ENCODE measurements around the gene PRKCH. TPM values are rescaled to one million over a fixed set of nuclear protein-coding genes. Genes with fewer than 3 reads are reported as not detected.
A peak's percentile ranks its signal among the peaks of the same experiment; 100 is the strongest.

The PRKCH gene
- total RNA-seq, 1 donor from 2014 or later: 43.0 TPM

GRCh38 chr14:61557854-61558253, 236.5 kb downstream of the PRKCH start:
- DNase-seq (ENCODE audit: extremely low spot score in 2 of 2): no peak
- Histone ChIP-seq H3K27me3 (no peaks in the 10 kb centered on the region), H3K27ac (no peak overlapping the region), H3K9me3 (no peaks in the 10 kb centered on the region), H3K4me3 (no peak overlapping the region), H3K4me1 (peaks cover 63% of the 10 kb centered on the region), H3K36me3 (no peaks in the 10 kb centered on the region)
- intact Hi-C loops (cut with DNase I): no loop called here
- TF ChIP-seq POLR2A (IDR thresholded peaks at IDR 0.05): no peak
- TF ChIP-seq CTCF (IDR thresholded peaks at IDR 0.05): no peak
- no peak for TF ChIP-seq POLR2AphosphoS5 (IDR thresholded peaks at IDR 0.05; ENCODE audit: insufficient read depth in 1 of 2, low read depth in 1 of 2)

GRCh38 chr14:61558271-61558670, 236.9 kb downstream of the PRKCH start:
- no peak overlapping the region for H3K27ac ChIP-seq
- H3K9me3 ChIP-seq: no peaks in the 10 kb centered on the region
- peaks cover 63% of the 10 kb centered on the region for H3K4me1 ChIP-seq
- no peak overlapping the region for H3K4me3 ChIP-seq
- no peaks in the 10 kb centered on the region for H3K27me3 ChIP-seq
- no peak for TF ChIP-seq POLR2AphosphoS5 (IDR thresholded peaks at IDR 0.05; ENCODE audit: insufficient read depth in 1 of 2, low read depth in 1 of 2)
- no peak for TF ChIP-seq POLR2A (IDR thresholded peaks at IDR 0.05)
- no peak for TF ChIP-seq CTCF (IDR thresholded peaks at IDR 0.05)
- no peaks in the 10 kb centered on the region for H3K36me3 ChIP-seq
- no peak for DNase-seq (ENCODE audit: extremely low spot score in 2 of 2)
- intact Hi-C loops (cut with DNase I): no loop called here

- Histone ChIP-seq H3K4me1 (peaks cover 63% of the 10 kb centered on the region), H3K36me3 (no peaks in the 10 kb centered on the region), H3K4me3 (no peak overlapping the region), H3K27ac (peak overlapping the region; percentile 85), H3K27me3 (no peaks in the 10 kb centered on the region), H3K9me3 (no peaks in the 10 kb centered on the region)
- TF ChIP-seq POLR2A (IDR thresholded peaks at IDR 0.05): no peak
- no peak for TF ChIP-seq CTCF (IDR thresholded peaks at IDR 0.05)
- TF ChIP-seq POLR2AphosphoS5 (IDR thresholded peaks at IDR 0.05; ENCODE audit: insufficient read depth in 1 of 2, low read depth in 1 of 2): no peak
- no peak for DNase-seq (ENCODE audit: extremely low spot score in 2 of 2)
- intact Hi-C loops (cut with DNase I): no loop called here
These were observed 238.3 kb downstream of the PRKCH start for GRCh38 chr14:61559641-61560201.

- Histone ChIP-seq H3K27ac (peak overlapping the region; percentile 85), H3K4me3 (no peak overlapping the region), H3K27me3 (no peaks in the 10 kb centered on the region), H3K4me1 (peaks cover 60% of the 10 kb centered on the region), H3K9me3 (no peaks in the 10 kb centered on the region), H3K36me3 (no peaks in the 10 kb centered on the region)
- no peak for DNase-seq (ENCODE audit: extremely low spot score in 2 of 2)
- intact Hi-C loops (cut with DNase I): no loop called here
- TF ChIP-seq POLR2A (IDR thresholded peaks at IDR 0.05) (no peak), CTCF (IDR thresholded peaks at IDR 0.05) (no peak), POLR2AphosphoS5 (IDR thresholded peaks at IDR 0.05; ENCODE audit: insufficient read depth in 1 of 2, low read depth in 1 of 2) (no peak)
These were observed 238.9 kb downstream of the PRKCH start for GRCh38 chr14:61560323-61560722.

GRCh38 chr14:61561104-61561503, 239.7 kb downstream of the PRKCH start:
- no peak for DNase-seq (ENCODE audit: extremely low spot score in 2 of 2)
- H3K4me1 ChIP-seq: peaks cover 66% of the 10 kb centered on the region
- no peak for TF ChIP-seq POLR2A (IDR thresholded peaks at IDR 0.05)
- TF ChIP-seq CTCF (IDR thresholded peaks at IDR 0.05): no peak
- no peak for TF ChIP-seq POLR2AphosphoS5 (IDR thresholded peaks at IDR 0.05; ENCODE audit: insufficient read depth in 1 of 2, low read depth in 1 of 2)

More at GRCh38 chr14:61561104-61561503, 239.7 kb downstream of the PRKCH start:
- intact Hi-C loops (cut with DNase I): no loop called here
- H3K27me3 ChIP-seq: no peaks in the 10 kb centered on the region
- peak overlapping the region; percentile 85 for H3K27ac ChIP-seq
- no peaks in the 10 kb centered on the region for H3K9me3 ChIP-seq
- no peak overlapping the region for H3K4me3 ChIP-seq
- H3K36me3 ChIP-seq: no peaks in the 10 kb centered on the region
